NCI-H1436 treated with DMSO at 0.1 percent for 48 hours (cell line): ENCODE results near the gene MRPL44.
"Not testable (repeated sequence)": the region's sequence is repeated elsewhere in the genome, so short reads cannot be mapped to it uniquely, and the experiment has no call there.

Experiments used
- DNase-seq: peaks from one replicate; lab custom pipeline; 2025; lab: John Stamatoyannopoulos, UW

The MRPL44 gene

GRCh38 chr2:223971731-223972130 is 14.5 kb downstream of the MRPL44 start:
- no peak for DNase-seq

- DNase-seq, result no peak
Observed at GRCh38 chr2:223972656-223973102, 15.4 kb downstream of the MRPL44 start.

GRCh38 chr2:223973606-223974005 is 16.3 kb downstream of the MRPL44 start:
- no peak for DNase-seq

GRCh38 chr2:223976635-223977226 is 19.5 kb downstream of the MRPL44 start:
- DNase-seq, result no peak

GRCh38 chr2:223978451-223978850 is 21.2 kb downstream of the MRPL44 start:
- no peak for DNase-seq

- no peak for DNase-seq
Observed at GRCh38 chr2:223979730-223980396, 22.6 kb downstream of the MRPL44 start.

- DNase-seq, result no peak
Observed at GRCh38 chr2:223980397-223980735, 23.1 kb downstream of the MRPL44 start.

- DNase-seq, result no peak
Observed at GRCh38 chr2:223980803-223981202, 23.5 kb downstream of the MRPL44 start.

GRCh38 chr2:223981241-223981640 is 24.0 kb downstream of the MRPL44 start:
- DNase-seq, result no peak

- DNase-seq, result no peak
Observed at GRCh38 chr2:223989206-223989855, 32.1 kb downstream of the MRPL44 start.

- DNase-seq, result no peak
Observed at GRCh38 chr2:223989856-223990232, 32.6 kb downstream of the MRPL44 start.

- DNase-seq, result no peak
Observed at GRCh38 chr2:223991611-223992010, 34.3 kb downstream of the MRPL44 start.

- peak; percentile 25 for DNase-seq
Observed at GRCh38 chr2:223993634-223994232, 36.5 kb downstream of the MRPL44 start.

- no peak for DNase-seq
Observed at GRCh38 chr2:223994562-223995162, 37.4 kb downstream of the MRPL44 start.

- DNase-seq, result no peak
Observed at GRCh38 chr2:223995569-223995968, 38.3 kb downstream of the MRPL44 start.

- no peak for DNase-seq
Observed at GRCh38 chr2:223996391-223996790, 39.1 kb downstream of the MRPL44 start.

GRCh38 chr2:223997938-223998337 is 40.7 kb downstream of the MRPL44 start:
- DNase-seq, result no peak

GRCh38 chr2:223998948-223999347 is 41.7 kb downstream of the MRPL44 start:
- DNase-seq, result no peak

- no peak for DNase-seq
Observed at GRCh38 chr2:223999862-224000261, 42.6 kb downstream of the MRPL44 start.

- not testable (repeated sequence) for DNase-seq
Observed at GRCh38 chr2:224000662-224001061, 43.4 kb downstream of the MRPL44 start.

- no peak for DNase-seq
Observed at GRCh38 chr2:224004105-224004695, 46.9 kb downstream of the MRPL44 start.

GRCh38 chr2:224008702-224009261 is 51.5 kb downstream of the MRPL44 start:
- no peak for DNase-seq
